ENCODE results near the gene CTBP1. TPM values are rescaled to one million over a fixed set of nuclear protein-coding genes. Genes with fewer than 3 reads are reported as not detected.

Gene CTBP1
- total RNA-seq, 1 experiment from 2014 or later: 136 TPM

GRCh38 chr4:1220566-1220965 lies 28.4 kb downstream of the CTBP1 start:
- no peak for DNase-seq
- Histone ChIP-seq H3K79me2 (ENCODE audit: insufficient read depth, low read length) (no peaks in the 10 kb centered on the region), H3K23ac (ENCODE audit: insufficient read length, low read depth, low read length) (no peak overlapping the region), H4K20me1 (ENCODE audit: control insufficient read depth, insufficient read depth, insufficient read length) (no peaks in the 10 kb centered on the region), H4K8ac (replicated peaks; ENCODE audit: insufficient read length, low read depth, low read length) (no peak overlapping the region), H4K5ac (ENCODE audit: insufficient read length, low read depth, low read length) (no peak overlapping the region), H2BK5ac (ENCODE audit: insufficient read length, low read length) (no peak overlapping the region), H3K9me3 (ENCODE audit: control insufficient read depth, low read depth, low read length) (no peaks in the 10 kb centered on the region), H3K27ac (ENCODE audit: insufficient read length, low read depth, low read length) (no peak overlapping the region), H2AK5ac (ENCODE audit: insufficient read length, low read length) (no peak overlapping the region), H3K14ac (ENCODE audit: insufficient read depth, low read length) (no peak overlapping the region), H2BK12ac (ENCODE audit: insufficient read length, low read depth, low read length) (no peak overlapping the region), H3K56ac (ENCODE audit: insufficient read length, low read depth, low read length) (no peak overlapping the region), H2BK15ac (ENCODE audit: low read depth, low read length) (no peak overlapping the region), H3K9ac (ENCODE audit: extremely low read depth, insufficient read length, low read length) (no peak overlapping the region), H3K4me1 (ENCODE audit: insufficient read depth, low read length) (no peaks in the 10 kb centered on the region), H3K23me2 (ENCODE audit: insufficient read length, low read depth, low read length, poor library complexity, severe bottlenecking) (no peaks in the 10 kb centered on the region), H3K18ac (ENCODE audit: insufficient read length, low read depth, low read length) (no peak overlapping the region), H2BK120ac (ENCODE audit: low read depth, low read length, poor library complexity, severe bottlenecking) (no peak overlapping the region), H2AFZ (ENCODE audit: low read length) (no peak overlapping the region), H2BK20ac (ENCODE audit: low read depth, low read length, poor library complexity, severe bottlenecking) (no peak overlapping the region), H3K79me1 (ENCODE audit: insufficient read depth, low read depth, low read length, poor library complexity, severe bottlenecking) (no peaks in the 10 kb centered on the region), H3K4ac (ENCODE audit: low read depth, low read length) (no peak overlapping the region), H3K27me3 (ENCODE audit: insufficient read depth, low read length) (no peaks in the 10 kb centered on the region), H4K91ac (ENCODE audit: insufficient read length, low read depth, low read length) (no peak overlapping the region), H3T11ph (ENCODE audit: low read length) (no peak overlapping the region), H3K4me2 (ENCODE audit: insufficient read depth, insufficient read length, low read length) (no peak overlapping the region)
- Mint-ChIP-seq H3K9me3 (no peaks in the 10 kb centered on the region), H3K27me3 (ENCODE audit: low read depth) (no peaks in the 10 kb centered on the region), H3K27ac (peak overlapping the region in 1 of 3 experiments; percentile 70; a peak in 1 of 7 replicates), H3K36me3 (ENCODE audit: insufficient read depth in 1 of 3, low read depth in 3 of 3) (peaks cover 16 to 64% (median 59%) of the 10 kb centered on the region in 3 experiments; a peak in 6 of 7 replicates), H3K4me1 (no peaks in the 10 kb centered on the region), H3K4me3 (no peak overlapping the region)
- TF ChIP-seq CTCF (conservative IDR thresholded peaks at IDR 0.05): no peak
- WGBS (ENCODE audit: extremely low coverage, insufficient read length, low lambda C conversion rate): no CpG with 5 or more reads among the region's 16 CpGs

Data from H9 (cell line).